NT2/D1 (cell line): Measurements from ENCODE around the gene OR2A42.
"Not testable (repeated sequence)": the region's sequence is repeated elsewhere in the genome, so short reads cannot be mapped to it uniquely, and the experiment has no call there.

Experiments used
- DNase-seq: peaks from one replicate; pipeline ENCODE4 v3.0.0-alpha.2; 2011; ENCODE audit warnings: low read depth, low spot score
- H3K27me3 ChIP-seq: 2 replicates; pipeline ENCODE4 v1.6.0; 2011; ENCODE audit warnings: mild to moderate bottlenecking; ENCODE audit not compliant: insufficient read length, insufficient read depth
- H3K36me3 ChIP-seq: 2 replicates; pipeline ENCODE4 v1.6.1; 2011; ENCODE audit warnings: mild to moderate bottlenecking, low read length, mixed read lengths; ENCODE audit not compliant: insufficient read depth, insufficient read length
- H3K4me1 ChIP-seq: 2 replicates; pipeline ENCODE4 v1.5.1; 2011; ENCODE audit not compliant: insufficient read depth, insufficient read length
- H3K4me3 ChIP-seq: 2 replicates; pipeline ENCODE4 v1.5.1; 2011; ENCODE audit warnings: low read depth; ENCODE audit not compliant: insufficient read length
- H3K9ac ChIP-seq: 2 replicates; pipeline ENCODE4 v1.6.0; 2011; ENCODE audit warnings: low read depth; ENCODE audit not compliant: insufficient read length
- H3K9me3 ChIP-seq: 2 replicates; pipeline ENCODE4 v1.5.1; 2011; ENCODE audit warnings: mild to moderate bottlenecking, low read length; ENCODE audit not compliant: insufficient read depth

The OR2A42 gene

DNA sequence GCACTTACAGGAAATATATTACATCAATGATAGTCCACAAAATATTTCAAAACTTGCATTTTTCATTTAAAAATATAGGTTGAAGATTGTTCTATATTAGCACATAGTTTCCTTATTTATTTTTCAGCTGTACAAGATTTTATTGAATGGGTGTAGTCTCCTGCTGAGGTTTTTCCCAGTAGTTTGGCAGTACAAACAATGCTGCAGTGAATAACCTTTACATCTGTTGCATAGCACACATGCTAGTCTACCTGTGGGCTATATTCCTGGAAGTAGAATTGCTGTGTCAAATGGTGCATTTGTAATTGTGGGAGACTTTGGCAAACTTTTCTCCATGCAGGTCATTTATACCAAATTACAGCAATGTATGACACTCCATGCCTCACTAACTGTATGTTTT is 18.9 kb downstream of the OR2A42 start:
- not testable (repeated sequence) for H3K9me3 ChIP-seq, DNase-seq, H3K4me1 ChIP-seq, H3K36me3 ChIP-seq, H3K27me3 ChIP-seq, H3K9ac ChIP-seq, H3K4me3 ChIP-seq

DNA sequence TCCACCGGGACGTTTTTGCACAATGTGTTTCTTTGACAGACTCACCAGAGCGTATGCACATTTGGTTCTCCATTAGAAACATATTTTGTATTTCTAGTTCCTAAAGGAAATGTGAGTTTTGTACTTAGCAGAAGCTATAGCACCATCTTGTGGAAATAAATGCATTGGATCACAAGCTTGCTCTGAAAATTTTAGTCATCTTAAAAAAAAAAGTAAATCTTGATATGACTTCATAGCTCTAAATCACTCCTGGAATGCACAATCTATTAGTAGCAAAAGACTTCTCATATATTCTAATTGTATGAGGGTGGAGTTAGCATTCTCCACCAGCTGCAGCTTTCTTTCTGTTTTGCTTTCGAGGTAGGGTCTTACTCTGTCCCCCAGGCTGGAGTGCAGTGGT is 20.3 kb downstream of the OR2A42 start:
- not testable (repeated sequence) for H3K4me1 ChIP-seq, H3K36me3 ChIP-seq, DNase-seq, H3K9me3 ChIP-seq, H3K27me3 ChIP-seq, H3K9ac ChIP-seq, H3K4me3 ChIP-seq

DNA sequence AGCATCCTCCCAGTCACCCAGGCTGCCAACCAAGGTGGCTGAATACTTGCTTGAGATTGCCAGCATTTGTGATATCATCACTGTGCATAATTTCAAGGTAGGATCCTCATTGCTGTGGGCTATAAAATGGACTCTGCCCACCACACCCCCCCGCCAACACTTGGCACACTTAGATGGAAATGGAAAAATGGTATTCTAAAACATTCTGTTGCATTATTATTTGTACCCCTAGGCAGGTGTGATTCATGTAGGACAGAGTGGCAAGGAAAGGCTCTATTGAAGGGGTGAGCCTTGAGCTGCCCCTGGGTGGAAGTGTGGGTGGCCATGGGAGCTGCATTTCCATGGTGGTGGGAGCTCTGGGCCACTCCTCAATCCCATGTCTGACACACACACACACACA is 20.8 kb downstream of the OR2A42 start:
- H3K4me1 ChIP-seq, DNase-seq, H3K9me3 ChIP-seq, H3K4me3 ChIP-seq, H3K36me3 ChIP-seq, H3K9ac ChIP-seq, H3K27me3 ChIP-seq: not testable (repeated sequence)

DNA sequence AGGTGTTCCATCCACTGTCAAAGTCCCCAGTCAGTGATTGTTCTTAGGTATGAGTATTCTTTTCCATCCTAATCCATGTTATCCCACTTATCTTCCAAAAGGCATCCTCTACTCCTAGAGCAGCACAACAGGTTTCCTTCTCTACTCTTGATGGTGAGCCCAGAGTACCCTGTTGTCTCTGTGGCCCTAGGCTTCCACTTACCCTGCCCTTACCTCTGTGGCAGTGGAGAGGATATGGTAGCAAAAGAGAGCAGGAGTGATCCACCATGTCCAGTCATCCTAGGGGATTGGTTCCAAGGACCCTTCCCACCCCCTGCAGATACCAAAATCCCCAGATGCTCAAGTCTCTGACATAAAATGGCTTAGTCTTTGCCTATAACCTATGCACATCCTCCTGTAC is 22.2 kb downstream of the OR2A42 start:
- DNase-seq, H3K9ac ChIP-seq, H3K4me1 ChIP-seq, H3K27me3 ChIP-seq, H3K9me3 ChIP-seq, H3K4me3 ChIP-seq, H3K36me3 ChIP-seq: not testable (repeated sequence)

DNA sequence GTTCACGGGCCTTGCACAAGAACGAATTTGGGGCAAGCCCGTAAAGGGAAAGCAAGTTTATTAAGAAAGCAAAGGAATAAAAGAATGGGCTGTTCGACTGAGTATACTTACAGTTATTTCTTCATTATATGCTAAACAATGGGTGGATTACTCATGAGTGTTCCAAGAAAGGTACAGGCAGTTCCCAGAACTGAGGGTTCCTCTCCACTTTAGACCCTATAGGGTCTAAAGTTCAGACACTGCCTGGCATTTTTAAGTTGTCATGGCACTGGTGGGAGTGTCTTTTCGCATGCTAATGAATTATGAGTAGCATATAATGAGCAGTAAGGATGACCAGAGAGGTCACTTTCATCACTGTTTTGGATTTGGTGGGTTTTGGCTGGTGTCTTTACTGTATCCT is 34.1 kb downstream of the OR2A42 start:
- H3K9me3 ChIP-seq, H3K4me3 ChIP-seq, H3K4me1 ChIP-seq, DNase-seq, H3K36me3 ChIP-seq, H3K9ac ChIP-seq, H3K27me3 ChIP-seq: not testable (repeated sequence)

DNA sequence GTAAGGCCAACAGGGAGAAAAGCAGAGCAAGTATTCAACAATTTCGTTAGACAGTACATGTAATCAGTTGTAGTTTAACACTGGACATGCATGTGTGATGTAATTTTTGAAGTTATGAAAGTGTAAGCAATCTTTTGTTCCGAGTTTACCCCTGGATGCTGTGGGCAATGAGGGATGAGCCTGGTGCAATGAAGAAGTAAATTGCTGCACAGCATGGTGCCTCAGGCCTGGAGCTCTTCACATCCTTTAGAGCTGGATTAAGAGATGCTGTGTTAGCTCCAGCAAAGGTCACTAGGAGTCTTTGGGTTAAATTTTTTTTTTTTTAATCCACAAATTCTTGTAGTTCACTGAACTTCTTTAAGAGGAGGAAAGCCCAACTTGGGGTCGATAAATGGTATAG is 36.3 kb downstream of the OR2A42 start:
- H3K27me3 ChIP-seq, H3K36me3 ChIP-seq, H3K9me3 ChIP-seq, DNase-seq, H3K9ac ChIP-seq, H3K4me3 ChIP-seq, H3K4me1 ChIP-seq: not testable (repeated sequence)

DNA sequence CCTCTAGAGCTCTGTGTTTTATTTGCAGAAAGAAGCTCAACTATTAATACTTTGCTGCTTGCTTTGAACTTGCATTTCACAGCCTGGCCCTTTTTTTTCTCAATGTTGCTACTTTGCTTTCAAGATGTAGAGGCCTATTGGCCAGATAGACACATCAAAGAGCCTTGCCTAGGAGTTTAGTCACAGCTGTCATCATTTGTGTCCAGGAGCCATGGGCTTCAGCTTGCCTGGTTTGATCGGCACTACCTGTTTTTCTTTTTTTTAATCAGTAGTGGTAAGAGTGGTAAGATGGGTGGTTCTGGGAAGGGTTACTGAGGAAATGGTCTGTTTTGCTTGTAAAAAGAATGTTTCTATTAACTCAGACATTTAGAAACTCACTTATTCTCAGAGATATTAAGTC is 37.4 kb downstream of the OR2A42 start:
- H3K9me3 ChIP-seq, DNase-seq, H3K4me3 ChIP-seq, H3K4me1 ChIP-seq, H3K9ac ChIP-seq, H3K27me3 ChIP-seq, H3K36me3 ChIP-seq: not testable (repeated sequence)

GRCh38 chr7:144198934-144199333 is 40.5 kb downstream of the OR2A42 start:
- not testable (repeated sequence) for H3K27me3 ChIP-seq, H3K4me1 ChIP-seq, H3K9ac ChIP-seq, DNase-seq, H3K36me3 ChIP-seq, H3K4me3 ChIP-seq, H3K9me3 ChIP-seq

DNA sequence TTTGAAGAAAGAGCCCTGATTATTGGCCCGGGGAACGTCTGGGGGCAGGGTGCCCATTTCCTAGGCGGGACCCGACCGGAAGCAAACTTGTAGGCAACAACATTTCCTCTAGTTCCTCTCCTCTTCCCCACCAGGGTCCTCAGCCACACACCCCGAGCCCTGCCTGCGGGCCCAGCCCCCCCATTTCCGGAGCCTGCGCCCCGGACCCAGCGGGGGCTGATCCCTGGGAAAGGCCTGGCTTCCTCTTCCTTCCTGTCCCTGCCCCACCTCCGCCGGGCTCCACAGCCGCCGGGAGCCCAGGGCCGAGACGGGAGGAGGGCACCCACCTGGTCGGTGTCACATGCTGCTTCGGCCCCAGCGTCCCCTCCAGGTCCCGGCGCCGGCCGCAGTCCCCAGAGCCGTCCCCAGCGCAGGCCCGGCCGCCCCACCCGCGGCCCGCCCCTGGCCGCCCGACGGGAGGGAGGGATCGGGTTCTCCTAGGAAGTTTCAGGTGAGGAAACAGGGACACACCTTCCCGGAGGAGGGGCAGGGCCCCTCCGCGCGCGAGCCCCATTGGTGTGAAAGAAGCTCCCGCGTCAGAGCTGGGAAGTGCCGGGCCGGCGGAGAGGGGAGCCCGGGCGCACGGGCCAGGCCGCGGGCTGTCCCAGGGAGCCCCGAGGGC is 44.1 kb downstream of the OR2A42 start, which contains the start of gene ARHGEF35:
TSS of gene ARHGEF35 (minus strand) at position 622 of the 661 bp plus-strand sequence. CDS start 7,450 bp downstream, outside the sequence.
- H3K9me3 ChIP-seq, H3K9ac ChIP-seq, H3K36me3 ChIP-seq, H3K4me3 ChIP-seq, DNase-seq, H3K27me3 ChIP-seq, H3K4me1 ChIP-seq: not testable (repeated sequence)

DNA sequence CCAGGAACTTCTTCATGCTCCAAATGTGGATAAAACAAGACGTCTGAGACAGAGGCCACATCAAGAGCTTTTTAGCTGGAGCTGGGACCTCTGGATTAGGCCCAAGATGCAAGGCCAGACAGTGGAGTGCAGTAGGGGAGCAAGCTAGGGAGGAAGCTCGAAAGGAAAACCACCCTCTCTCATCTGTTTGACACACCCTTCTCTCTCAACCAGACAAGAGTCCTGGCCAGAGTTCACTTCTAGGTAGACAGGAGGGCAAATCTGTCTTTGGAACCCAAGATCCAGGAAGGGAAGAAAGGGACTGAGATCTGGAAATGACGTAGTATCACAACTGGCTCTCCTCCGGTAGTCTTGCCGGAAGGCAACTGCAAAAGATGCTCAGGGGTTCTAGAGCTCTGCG is 45.0 kb downstream of the OR2A42 start:
- not testable (repeated sequence) for H3K9me3 ChIP-seq, H3K4me3 ChIP-seq, H3K9ac ChIP-seq, DNase-seq, H3K4me1 ChIP-seq, H3K36me3 ChIP-seq, H3K27me3 ChIP-seq

DNA sequence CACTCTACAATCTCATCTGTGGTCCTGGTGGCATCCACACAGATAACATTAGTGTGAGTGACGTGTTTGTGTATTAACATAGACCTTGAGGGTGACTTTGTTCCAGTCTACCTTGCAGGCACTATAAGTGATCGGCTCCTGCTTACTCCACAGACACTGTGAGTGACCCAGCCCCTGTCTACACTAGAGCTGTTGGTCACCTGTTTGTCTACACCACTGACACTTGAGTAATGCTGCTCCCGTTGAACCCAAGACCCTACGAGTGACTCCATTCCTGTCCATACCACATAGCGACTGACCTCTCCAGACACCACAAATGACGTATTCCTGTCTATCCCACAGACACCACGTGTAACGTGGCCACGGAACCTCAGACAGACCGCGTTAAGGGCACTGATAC is 45.6 kb downstream of the OR2A42 start:
- not testable (repeated sequence) for H3K4me1 ChIP-seq, H3K4me3 ChIP-seq, H3K36me3 ChIP-seq, H3K9me3 ChIP-seq, DNase-seq, H3K9ac ChIP-seq, H3K27me3 ChIP-seq

- not testable (repeated sequence) for DNase-seq, H3K4me1 ChIP-seq, H3K36me3 ChIP-seq, H3K9ac ChIP-seq, H3K27me3 ChIP-seq, H3K4me3 ChIP-seq, H3K9me3 ChIP-seq
Observed at GRCh38 chr7:144188578-144189171, 50.7 kb downstream of the OR2A42 start.
